Limb (tissue), 2 donors: ENCODE measurements around the gene PRM1.
A peak's percentile ranks its signal among the peaks of the same experiment; 100 is the strongest.

Experiments
- DNase-seq, 2 donors: peaks; one replicate each; pipeline ENCODE4 v3.0.0-alpha.2; 2016; ENCODE audit errors: extremely low spot score in 2 of 2

Gene PRM1

GRCh38 chr16:11253995-11254912 lies 26.9 kb downstream of the PRM1 start:
- peak in 1 of 2 donors; percentile 51 for DNase-seq

GRCh38 chr16:11253009-11253994 lies 27.8 kb downstream of the PRM1 start:
- DNase-seq = no peak

DNA sequence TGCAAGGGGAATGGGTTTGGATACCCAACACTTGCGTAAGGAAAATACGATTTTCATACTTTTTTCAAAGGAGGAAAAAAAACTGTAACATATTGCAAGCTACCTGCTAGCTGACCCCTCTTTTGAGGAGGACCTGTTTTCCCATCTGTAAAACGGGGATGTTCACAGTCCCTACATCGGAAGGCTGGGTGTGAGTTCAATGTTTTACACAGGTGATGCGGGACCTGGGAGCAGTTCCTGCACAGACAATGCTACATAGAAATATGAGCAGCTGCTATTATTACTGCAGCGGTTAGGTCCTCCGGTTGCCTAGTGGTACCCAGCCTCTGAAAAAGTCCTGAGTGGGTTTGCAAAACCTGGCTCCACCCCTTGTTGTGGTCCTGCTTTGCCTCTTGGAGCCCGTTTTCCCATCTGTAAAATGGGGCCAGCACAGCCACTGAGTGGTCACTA lies 28.6 kb downstream of the PRM1 start:
- no peak for DNase-seq

DNA sequence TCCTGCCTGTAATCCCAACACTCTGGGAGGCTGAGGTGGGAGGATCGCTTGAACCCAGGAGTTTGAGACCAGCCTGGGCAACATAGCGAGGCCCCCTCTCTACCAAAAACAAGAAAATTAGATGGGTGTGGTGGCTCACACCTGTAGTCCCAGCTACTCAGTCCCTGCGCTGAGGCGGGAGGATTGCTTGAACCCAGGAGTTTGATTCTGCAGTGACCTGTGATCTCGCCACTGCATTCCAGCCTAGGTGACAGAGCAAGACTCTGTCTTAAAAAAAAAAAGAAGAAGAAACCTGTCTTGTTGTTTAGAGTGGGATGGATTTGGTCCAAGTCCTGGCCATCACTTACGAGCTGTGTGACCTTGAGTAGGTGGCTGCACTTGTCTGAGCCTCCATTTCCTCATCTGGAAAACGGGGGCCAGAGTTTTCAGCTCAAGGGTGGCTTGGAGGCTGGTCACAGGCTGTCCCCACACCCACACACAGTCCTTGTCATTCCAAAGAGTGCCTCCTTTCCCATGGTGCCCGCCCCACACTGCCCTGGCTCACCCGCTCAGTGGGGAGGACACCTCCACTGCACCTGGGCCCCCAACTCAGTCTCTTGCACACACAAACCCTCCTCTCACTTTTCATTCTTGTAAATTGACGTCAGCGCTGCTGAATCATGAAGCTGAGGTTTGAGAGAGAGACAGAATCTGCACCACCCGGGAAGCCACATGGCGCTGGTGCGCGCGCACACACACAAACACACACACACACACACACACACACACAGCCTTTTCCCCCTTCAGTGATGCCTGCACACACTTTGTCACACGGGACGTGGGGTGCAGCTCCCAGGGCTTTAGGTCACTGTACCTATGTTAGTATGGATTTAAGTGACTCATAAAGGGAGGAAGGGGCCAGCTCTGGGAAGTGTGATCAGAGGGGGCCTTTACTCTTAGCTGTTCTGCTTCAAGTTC lies 29.3 kb downstream of the PRM1 start:
- DNase-seq = no peak

DNA sequence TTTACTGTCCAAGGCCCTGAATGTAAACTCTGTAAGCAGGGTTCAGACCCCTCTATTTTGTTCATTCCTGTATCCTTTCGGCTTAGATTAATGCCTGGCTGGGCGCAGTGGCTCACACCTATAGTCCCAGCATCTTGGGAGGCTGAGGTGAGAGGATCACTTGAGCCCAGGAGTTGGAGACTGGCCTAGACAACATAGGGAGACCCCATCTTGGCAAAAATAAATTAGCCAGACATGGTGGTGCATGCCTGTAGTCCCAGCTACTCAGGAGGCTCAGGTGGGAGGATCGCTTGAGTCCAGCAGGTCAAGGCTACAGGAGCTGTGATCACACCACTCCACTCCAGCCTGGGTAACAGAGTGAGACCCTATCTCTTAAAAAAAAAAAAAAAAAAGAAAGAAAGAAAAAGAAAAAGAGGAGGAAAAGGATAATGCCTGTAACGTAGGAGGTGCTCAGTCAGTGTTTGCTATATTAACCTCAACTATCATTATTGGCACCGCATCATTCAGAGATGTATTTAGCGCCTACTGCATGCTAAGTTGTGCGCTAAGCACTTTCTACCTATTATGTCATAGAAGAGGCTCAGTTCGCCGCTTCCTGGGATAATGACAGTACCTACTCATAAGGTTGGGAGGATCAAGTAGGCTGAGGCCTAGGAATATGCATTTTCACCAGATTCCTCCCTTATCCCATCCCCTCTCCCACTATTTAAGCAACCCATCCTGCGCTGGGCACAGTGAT lies 30.2 kb downstream of the PRM1 start:
- no peak for DNase-seq

DNA sequence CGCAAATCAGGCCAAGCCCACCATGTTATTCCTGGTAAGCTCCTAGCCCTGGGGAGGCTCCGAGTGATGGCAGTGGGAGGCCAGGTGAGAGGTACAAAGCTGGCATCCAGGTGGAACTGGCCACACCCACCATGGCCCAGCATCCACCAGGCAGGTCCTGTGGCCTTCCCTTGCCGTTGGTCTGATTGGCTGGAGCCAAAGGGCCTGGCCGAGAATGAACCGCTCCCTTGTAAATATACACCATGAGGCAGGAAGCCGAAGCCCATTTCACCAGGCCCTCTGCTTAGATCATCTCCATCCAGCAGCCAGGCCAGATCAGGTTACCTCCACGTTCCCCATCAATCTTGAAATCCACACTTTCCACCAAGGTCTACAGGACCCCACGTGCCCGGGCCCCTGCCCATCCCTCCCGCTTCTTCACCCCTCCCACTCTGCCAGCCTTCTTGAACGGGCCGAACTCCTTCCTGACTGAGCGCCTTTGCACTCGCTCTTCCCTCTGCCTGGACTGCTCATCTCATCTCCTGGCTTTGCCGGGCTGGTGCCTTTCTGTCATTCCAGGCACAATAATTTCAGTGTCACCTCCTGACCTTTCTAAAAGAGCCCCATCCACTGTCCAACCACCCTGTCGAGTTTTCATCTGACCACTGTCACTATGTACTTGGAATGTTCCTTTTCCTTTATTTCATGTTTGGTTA lies 30.9 kb downstream of the PRM1 start:
- DNase-seq = no peak

GRCh38 chr16:11249233-11250061 lies 31.7 kb downstream of the PRM1 start:
- DNase-seq = no peak

- no peak for DNase-seq
These were observed 33.0 kb downstream of the PRM1 start for GRCh38 chr16:11248133-11248532.

DNA sequence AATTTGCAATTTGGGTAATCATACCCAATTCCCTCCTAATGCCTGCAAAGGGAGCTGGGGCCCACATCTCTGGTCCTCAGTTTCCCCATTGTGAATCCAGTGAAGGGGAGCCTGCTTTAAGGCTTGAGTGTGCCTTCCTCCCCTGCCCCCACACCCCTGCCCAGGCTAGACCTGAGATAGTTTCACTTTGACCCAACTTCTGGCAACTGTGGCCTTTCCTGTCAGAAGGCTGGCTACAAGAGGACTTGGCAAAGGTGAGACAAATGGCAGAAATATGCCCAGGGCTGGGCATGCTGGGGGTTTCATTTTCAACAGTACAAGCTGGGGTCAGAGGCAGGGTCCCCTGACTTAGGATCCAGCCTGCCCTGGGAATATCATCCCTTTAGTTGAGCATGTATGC lies 35.1 kb downstream of the PRM1 start:
- no peak for DNase-seq

DNA sequence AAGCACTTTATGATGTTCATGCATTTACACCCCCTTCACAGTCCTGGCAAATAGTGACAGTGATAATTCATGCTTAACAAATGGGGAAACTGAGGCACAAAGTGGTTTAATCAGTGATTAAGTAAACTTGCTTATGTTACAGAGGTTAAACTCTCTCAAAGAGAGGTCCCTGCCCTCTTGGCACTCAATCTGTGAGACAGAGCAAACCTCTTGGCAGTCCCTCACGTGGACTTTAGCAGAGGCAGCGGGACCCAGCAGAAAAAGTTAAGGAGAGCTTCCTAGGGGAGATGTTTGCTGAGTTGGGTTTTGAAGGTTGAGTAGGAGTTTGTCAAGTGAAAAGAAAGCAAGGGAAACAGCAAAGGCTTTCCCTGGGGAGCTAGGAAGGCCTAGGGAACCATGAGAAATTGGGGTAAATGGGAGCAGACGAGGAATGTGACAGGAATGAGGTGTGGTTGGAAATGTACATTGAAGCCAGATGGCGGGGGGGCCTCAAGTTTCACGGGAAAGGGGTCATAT lies 35.9 kb downstream of the PRM1 start:
- no peak for DNase-seq

DNA sequence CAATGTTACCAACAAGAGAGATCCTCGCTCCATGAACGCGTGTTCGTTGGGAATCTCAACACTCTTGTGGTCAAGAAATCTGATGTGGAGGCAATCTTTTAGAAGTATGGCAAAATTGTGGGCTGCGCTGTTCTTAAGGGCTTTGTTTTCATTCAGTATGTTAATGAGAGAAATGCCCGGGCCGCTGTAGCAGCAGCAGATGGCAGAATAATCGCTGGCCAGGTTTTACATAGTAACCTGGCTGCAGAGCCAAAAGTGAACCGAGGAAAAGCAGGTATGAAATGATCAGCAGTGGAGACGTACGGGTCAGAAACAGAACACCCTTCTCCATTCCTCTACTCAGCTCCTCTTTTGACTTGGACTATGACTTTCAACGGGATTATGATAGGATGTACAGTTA lies 38.5 kb downstream of the PRM1 start:
- no peak for DNase-seq

DNA sequence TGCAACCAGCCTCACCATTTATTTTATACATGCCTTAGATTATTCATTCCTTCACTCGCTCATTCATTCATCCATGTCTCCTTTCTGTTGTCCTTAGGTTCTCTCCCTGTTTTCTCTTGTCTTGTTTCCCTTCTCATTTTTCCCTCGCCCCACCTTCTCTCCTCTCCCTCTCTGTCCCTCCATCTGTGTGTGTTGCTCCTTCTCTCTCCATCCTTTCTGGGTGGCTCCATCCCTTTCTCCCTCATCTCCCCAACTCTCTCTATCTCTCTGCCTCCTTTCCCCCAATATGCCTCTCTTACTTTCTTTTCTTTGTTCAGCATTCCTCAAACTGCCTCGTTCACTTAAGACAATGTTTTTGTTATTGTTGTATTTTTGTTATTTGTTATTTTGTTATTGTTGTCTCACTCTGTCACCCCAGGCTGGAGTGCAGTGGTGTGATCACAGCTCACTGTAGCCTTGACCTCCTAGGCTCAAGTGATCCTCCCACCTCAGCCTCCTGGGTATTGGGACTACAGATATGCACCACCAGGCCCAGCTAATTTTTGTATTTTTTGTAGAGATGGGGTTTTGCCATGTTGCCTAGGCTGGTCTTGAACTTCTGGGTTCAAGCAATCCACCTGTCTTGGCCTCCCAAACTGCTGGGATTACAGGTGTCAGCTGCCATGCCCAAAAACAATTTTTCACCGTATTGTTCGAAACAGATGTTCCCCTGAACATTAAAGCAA lies 39.5 kb downstream of the PRM1 start:
- DNase-seq = no peak

DNA sequence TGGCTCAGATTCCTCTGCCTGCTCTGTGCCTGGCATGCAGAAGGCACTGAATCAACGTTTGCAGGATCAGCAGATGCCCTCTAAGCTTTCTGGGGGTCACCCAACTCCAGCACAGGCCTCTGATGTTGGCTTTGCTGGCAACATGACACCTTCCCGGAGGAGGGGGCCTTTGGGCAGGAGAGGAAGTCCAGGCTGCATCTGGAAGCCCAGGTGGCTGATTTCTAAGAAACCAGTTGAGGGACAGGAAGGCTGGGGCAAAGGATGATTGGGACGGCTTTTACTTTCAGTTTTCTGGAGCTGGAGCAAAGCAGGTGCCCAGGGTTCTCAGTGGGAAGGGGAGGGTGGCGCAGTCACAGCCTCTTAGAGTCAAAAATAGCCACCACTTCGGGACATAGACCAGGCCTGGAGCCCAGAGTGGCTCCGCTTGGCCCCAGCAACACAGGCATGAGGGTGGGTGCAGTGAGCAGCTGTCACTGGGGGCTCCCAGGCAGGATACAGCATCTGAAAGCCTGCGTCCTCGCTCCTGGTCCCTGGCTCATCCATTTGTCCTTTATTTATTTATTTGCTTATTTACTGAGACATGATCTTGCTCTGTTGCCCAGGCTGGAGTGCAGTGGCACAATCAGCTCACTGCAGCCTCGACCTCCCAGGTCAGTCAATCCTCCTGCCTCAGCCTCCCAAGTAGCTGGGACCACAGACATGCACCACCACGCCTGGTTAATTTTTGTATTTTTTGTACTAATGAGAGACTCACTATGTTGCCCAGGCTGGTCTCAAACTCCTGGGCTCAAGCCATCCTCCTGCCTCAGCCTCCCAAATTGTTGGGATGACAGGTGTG lies 40.3 kb downstream of the PRM1 start:
- no peak for DNase-seq

DNA sequence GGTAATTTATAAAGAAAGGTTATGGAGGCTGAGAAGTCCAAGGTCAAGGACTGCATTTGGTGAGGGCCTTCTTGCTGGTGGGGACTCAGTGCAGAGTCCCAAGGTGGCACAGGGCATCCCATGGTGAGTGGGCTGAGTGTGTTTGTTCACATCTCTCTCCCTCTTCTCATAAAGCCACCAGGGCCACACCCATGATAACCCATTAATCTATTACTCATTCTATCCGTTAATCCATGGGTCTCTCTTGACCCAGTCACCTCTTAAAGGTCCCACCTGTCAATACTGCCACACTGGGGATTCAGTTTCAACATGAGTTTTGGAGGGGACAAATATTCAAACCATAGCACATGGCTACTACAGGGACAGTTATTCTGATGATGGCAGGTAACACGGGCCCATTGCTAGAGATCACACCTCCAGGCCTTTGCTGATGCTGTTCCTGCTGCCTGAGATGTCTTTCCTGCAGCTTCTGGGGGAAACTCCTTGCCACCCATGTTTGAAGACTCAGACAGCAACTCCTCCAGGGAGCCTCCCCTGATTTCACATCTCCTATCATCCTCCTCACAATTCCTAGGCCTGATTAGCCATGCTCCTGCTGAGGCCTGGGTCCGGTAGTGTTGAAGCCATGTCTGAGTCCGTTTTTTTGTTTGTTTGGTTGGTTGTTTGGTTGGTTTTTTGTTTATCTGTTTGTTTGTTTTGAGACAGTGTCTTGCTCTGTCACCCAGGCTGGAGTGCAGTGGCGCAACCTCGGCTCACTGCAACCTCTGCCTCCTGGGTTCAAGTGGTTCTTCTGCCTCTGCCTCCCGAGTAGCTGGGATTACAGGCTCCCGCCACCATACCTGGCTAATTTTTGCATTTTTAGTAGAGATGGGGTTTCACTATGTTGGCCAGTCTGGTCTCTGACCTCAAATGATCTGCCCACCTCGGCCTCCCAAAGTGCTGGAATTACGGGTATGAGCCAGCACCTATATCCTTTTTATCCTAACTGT lies 41.2 kb downstream of the PRM1 start:
- no peak for DNase-seq

GRCh38 chr16:11238272-11239202 lies 42.6 kb downstream of the PRM1 start:
- no peak for DNase-seq
